GM21576 (cell line): ENCODE results near the gene OVCH2.

Experiments used
- ATAC-seq: cut with Tn5 transposase; IDR thresholded peaks from one replicate; pipeline ENCODE4 v1.9.1; 2021; ENCODE audit warnings: mild to moderate bottlenecking, moderate library complexity; ENCODE audit not compliant: unreplicated experiment

OVCH2 gene

GRCh38 chr11:7643314-7643713 lies 63.0 kb downstream of the OVCH2 start:
- ATAC-seq: no peak

GRCh38 chr11:7642747-7643146 lies 63.5 kb downstream of the OVCH2 start:
- no peak for ATAC-seq

- no peak for ATAC-seq
Observed at GRCh38 chr11:7640816-7641215, 65.5 kb downstream of the OVCH2 start.

- ATAC-seq: no peak
Observed at GRCh38 chr11:7639643-7640025, 66.6 kb downstream of the OVCH2 start.
